Keratinocyte (primary cell): ENCODE measurements around the gene PNMA8B. TPM values are rescaled to one million over a fixed set of nuclear protein-coding genes. Genes with fewer than 3 reads are reported as not detected.

ENCODE experiments used
- DNase-seq: peaks from one replicate; pipeline ENCODE4 v3.0.0-alpha.2; 2011; ENCODE audit warnings: low read depth, missing footprints, low spot score
- FAIRE-seq: peaks from 2 replicates; lab custom pipeline; 2011; peaks lifted over from hg19 to GRCh38; lab: Jason Lieb, UNC
- H2AFZ ChIP-seq: 2 replicates; pipeline ENCODE4 v1.6.0; 2012; ENCODE audit warnings: low read length, control low read depth, inconsistent platforms; ENCODE audit not compliant: control insufficient read depth
- H3K27ac ChIP-seq: 2 replicates; pipeline ENCODE4 v1.5.1; 2011; ENCODE audit warnings: low read length; ENCODE audit not compliant: control insufficient read depth, insufficient read depth
- H3K27me3 ChIP-seq: 3 replicates; pipeline ENCODE4 v1.6.0; 2011; ENCODE audit warnings: low read length; ENCODE audit not compliant: control insufficient read depth, insufficient read depth; ENCODE audit errors: extremely low read depth
- H3K36me3 ChIP-seq, 2 experiments: 2 replicates in 1 of 2; 3 replicates in 1 of 2; pipeline ENCODE4 v1.5.1; 2011; ENCODE audit warnings: low read length in 2 of 2, mild to moderate bottlenecking in 1 of 2; ENCODE audit not compliant: control insufficient read depth in 2 of 2, insufficient read depth in 2 of 2; ENCODE audit errors: extremely low read depth in 1 of 2
- H3K4me1 ChIP-seq: 3 replicates; pipeline ENCODE4 v1.5.1; 2011; ENCODE audit warnings: low read length; ENCODE audit not compliant: control insufficient read depth, insufficient read depth; ENCODE audit errors: extremely low read depth
- H3K4me2 ChIP-seq: 3 replicates; pipeline ENCODE4 v1.6.0; 2011; ENCODE audit warnings: low read depth, low read length; ENCODE audit not compliant: control insufficient read depth, insufficient read depth; ENCODE audit errors: extremely low read depth
- H3K4me3 ChIP-seq, 3 experiments: fragments of 200-600 bp in 1 of 3; sonication (generic) in 1 of 3; 2 replicates in 2 of 3; 3 replicates in 1 of 3; pipeline ENCODE4 v1.5.1; 2011 to 2016; ENCODE audit warnings: low read length in 3 of 3, mild to moderate bottlenecking in 3 of 3, control low read depth in 2 of 3, inconsistent platforms in 1 of 3, low read depth in 1 of 3, mixed read lengths in 1 of 3, mixed run types in 1 of 3, moderate library complexity in 1 of 3; ENCODE audit not compliant: control insufficient read depth in 2 of 3, insufficient read depth in 2 of 3; ENCODE audit errors: extremely low read depth in 1 of 3
- H3K79me2 ChIP-seq: 2 replicates; pipeline ENCODE4 v1.6.0; 2012; ENCODE audit warnings: low read length; ENCODE audit not compliant: control insufficient read depth, insufficient read depth
- H3K9ac ChIP-seq: 3 replicates; pipeline ENCODE4 v1.6.0; 2011; ENCODE audit warnings: low read length; ENCODE audit not compliant: control insufficient read depth, insufficient read depth; ENCODE audit errors: extremely low read depth
- H3K9me1 ChIP-seq: 3 replicates; pipeline ENCODE4 v1.6.0; 2011; ENCODE audit warnings: low read length; ENCODE audit not compliant: control insufficient read depth, insufficient read depth; ENCODE audit errors: extremely low read depth
- H3K9me3 ChIP-seq: 2 replicates; pipeline ENCODE4 v1.5.1; 2012; ENCODE audit warnings: low read depth, low read length; ENCODE audit not compliant: control insufficient read depth
- H4K20me1 ChIP-seq: 3 replicates; pipeline ENCODE4 v1.6.0; 2011; ENCODE audit warnings: low read length; ENCODE audit not compliant: control insufficient read depth, insufficient read depth; ENCODE audit errors: extremely low read depth
- CTCF ChIP-seq, 3 experiments: IDR thresholded peaks in 1 of 3; conservative IDR thresholded peaks in 1 of 3; optimal IDR thresholded peaks in 1 of 3; 2 replicates in 2 of 3; 3 replicates in 1 of 3; pipeline versions ENCODE3 to v1.5.1; 2011; ENCODE audit warnings: low read length in 3 of 3, mild to moderate bottlenecking in 3 of 3, moderate library complexity in 2 of 3, control low read depth in 1 of 3, inconsistent platforms in 1 of 3; ENCODE audit not compliant: insufficient read depth in 2 of 3; ENCODE audit errors: extremely low read depth in 1 of 3
- EZH2 ChIP-seq: IDR thresholded peaks from one replicate; pipeline ENCODE4 v1.6.1; 2012; ENCODE audit warnings: inconsistent platforms, mild to moderate bottlenecking, low read length, moderate library complexity
- dilution Hi-C: fragments of 300-500 bp; cut with MboI; formaldehyde crosslinking; loops from one replicate; pipeline ENCODE4 v1.7.0; 2020; ENCODE audit warnings: low sequenced_read_pairs; ENCODE audit not compliant: extremely low pct_ligation_motif_present
- polyA plus RNA-seq, 5 experiments: library from polyadenylated mRNA; depleted of rRNA in 3 of 5; stranded (reverse) in 3 of 5; stranded (forward) in 1 of 5; unstranded in 1 of 5; fragments of >200 nt; gene quantifications; 1 replicate in 1 of 5; 2 replicates in 3 of 5; 3 replicates in 1 of 5; pipeline versions ENCODE4 v1.2.1 to v1.2.3, GENCODE V29; 2011 to 2012; ENCODE audit warnings: missing spikeins in 2 of 5, low read depth in 1 of 5, low replicate concordance in 1 of 5

Gene PNMA8B
- polyA plus RNA-seq, 1 donor (not counting 4 experiments of a cell fraction or from before 2014, with no cell fraction given) = not detected

GRCh38 chr19:46461537-46461936, 34.1 kb downstream of the PNMA8B start:
- no peaks in the 10 kb centered on the region for H4K20me1 ChIP-seq
- H3K9me1 ChIP-seq = no peaks in the 10 kb centered on the region
- FAIRE-seq = peak; percentile 96
- H3K9ac ChIP-seq = peak overlapping the region; percentile 13
- H2AFZ ChIP-seq = no peak overlapping the region
- no peak overlapping the region for H3K4me3 ChIP-seq
- peak; percentile 93 for DNase-seq
- no peaks in the 10 kb centered on the region for H3K9me3 ChIP-seq
- dilution Hi-C loops = no loop called here
- H3K4me2 ChIP-seq = peak overlapping the region; percentile 50
- H3K36me3 ChIP-seq = no peaks in the 10 kb centered on the region
- H3K27me3 ChIP-seq = no peaks in the 10 kb centered on the region
- H3K79me2 ChIP-seq = no peaks in the 10 kb centered on the region
- H3K4me1 ChIP-seq = peaks cover 34% of the 10 kb centered on the region
- TF ChIP-seq EZH2 (no peak), CTCF (optimal IDR thresholded peaks at IDR 0.05 in 1 of 3, IDR thresholded peaks at IDR 0.05 in 1 of 3, conservative IDR thresholded peaks at IDR 0.05 in 1 of 3; ENCODE audit: extremely low read depth in 1 of 3, insufficient read depth in 2 of 3, low read length in 3 of 3) (no peak)
- H3K27ac ChIP-seq = peak overlapping the region; percentile 84

GRCh38 chr19:46460981-46461380, 34.7 kb downstream of the PNMA8B start:
- Histone ChIP-seq H4K20me1 (no peaks in the 10 kb centered on the region), H3K9ac (peak overlapping the region; percentile 13), H3K79me2 (no peaks in the 10 kb centered on the region), H3K9me1 (no peaks in the 10 kb centered on the region), H3K27me3 (no peaks in the 10 kb centered on the region), H3K4me2 (peak overlapping the region; percentile 50), H3K27ac (peak overlapping the region; percentile 84), H3K36me3 (no peaks in the 10 kb centered on the region), H3K4me1 (peaks cover 29% of the 10 kb centered on the region), H3K9me3 (no peaks in the 10 kb centered on the region), H3K4me3 (no peak overlapping the region), H2AFZ (no peak overlapping the region)
- FAIRE-seq (peak; percentile 77), DNase-seq (peak; percentile 65)
- dilution Hi-C loops = no loop called here
- TF ChIP-seq EZH2 = no peak
- no peak for TF ChIP-seq CTCF (optimal IDR thresholded peaks at IDR 0.05 in 1 of 3, IDR thresholded peaks at IDR 0.05 in 1 of 3, conservative IDR thresholded peaks at IDR 0.05 in 1 of 3; ENCODE audit: extremely low read depth in 1 of 3, insufficient read depth in 2 of 3, low read length in 3 of 3)
